HuH-7 (cell line): Measurements from ENCODE around the gene CMTM5.
"Not testable (repeated sequence)": the region's sequence is repeated elsewhere in the genome, so short reads cannot be mapped to it uniquely, and the experiment has no call there.

Experiments
- DNase-seq: peaks from one replicate; pipeline ENCODE4 v3.0.0; 2011; ENCODE audit warnings: low spot score

CMTM5 gene

GRCh38 chr14:23399136-23399535, 22.3 kb downstream of the CMTM5 start:
- no peak for DNase-seq

- DNase-seq: no peak
These were observed 22.7 kb downstream of the CMTM5 start for GRCh38 chr14:23399591-23399990.

GRCh38 chr14:23400496-23401149, 23.8 kb downstream of the CMTM5 start:
- DNase-seq: not testable (repeated sequence)

- no peak for DNase-seq
These were observed 24.4 kb downstream of the CMTM5 start for GRCh38 chr14:23401291-23401690.

GRCh38 chr14:23402296-23403138, 25.7 kb downstream of the CMTM5 start:
- DNase-seq: no peak

GRCh38 chr14:23403139-23403438, 26.2 kb downstream of the CMTM5 start:
- no peak for DNase-seq

- no peak for DNase-seq
These were observed 27.1 kb downstream of the CMTM5 start for GRCh38 chr14:23403908-23404307.

GRCh38 chr14:23404331-23404900, 27.6 kb downstream of the CMTM5 start:
- no peak for DNase-seq

GRCh38 chr14:23405096-23405495, 28.2 kb downstream of the CMTM5 start:
- DNase-seq: no peak

- no peak for DNase-seq
These were observed 28.7 kb downstream of the CMTM5 start for GRCh38 chr14:23405516-23406025.

GRCh38 chr14:23406244-23406643, 29.4 kb downstream of the CMTM5 start:
- DNase-seq: no peak

GRCh38 chr14:23406725-23407355, 30.0 kb downstream of the CMTM5 start:
- no peak for DNase-seq

- no peak for DNase-seq
These were observed 30.9 kb downstream of the CMTM5 start, which contains the start of gene MYH6 for GRCh38 chr14:23407516-23408306. MYH6 (minus strand) TSS chr14:23408273; CDS start chr14:23407223, 1,050 bp downstream.

GRCh38 chr14:23408307-23408630, 31.4 kb downstream of the CMTM5 start:
- DNase-seq: no peak

- no peak for DNase-seq
These were observed 32.6 kb downstream of the CMTM5 start for GRCh38 chr14:23409475-23409874.

GRCh38 chr14:23409966-23410635, 33.3 kb downstream of the CMTM5 start:
- DNase-seq: no peak

GRCh38 chr14:23411563-23412525, 35.0 kb downstream of the CMTM5 start:
- DNase-seq: no peak

- no peak for DNase-seq
These were observed 36.8 kb downstream of the CMTM5 start for GRCh38 chr14:23413681-23414080.

GRCh38 chr14:23414254-23414653, 37.4 kb downstream of the CMTM5 start:
- no peak for DNase-seq
